DLD1 (cell line): ENCODE data around the gene RHAG.

Source experiments
- in situ Hi-C: cut with HindIII; loops from 2 replicates; pipeline ENCODE4 v1.10.0; 2017; ENCODE audit warnings: low sequenced_read_pairs

RHAG gene

GRCh38 chr6:49565855-49566254 is 70.8 kb downstream of the RHAG start:
- in situ Hi-C loops = no loop called here

- in situ Hi-C loops = no loop called here
Measured at GRCh38 chr6:49565261-49565660, 71.4 kb downstream of the RHAG start.

GRCh38 chr6:49564552-49564951 is 72.1 kb downstream of the RHAG start:
- in situ Hi-C loops = no loop called here

- in situ Hi-C loops = no loop called here
Measured at GRCh38 chr6:49563006-49563886, 73.4 kb downstream of the RHAG start.

DNA sequence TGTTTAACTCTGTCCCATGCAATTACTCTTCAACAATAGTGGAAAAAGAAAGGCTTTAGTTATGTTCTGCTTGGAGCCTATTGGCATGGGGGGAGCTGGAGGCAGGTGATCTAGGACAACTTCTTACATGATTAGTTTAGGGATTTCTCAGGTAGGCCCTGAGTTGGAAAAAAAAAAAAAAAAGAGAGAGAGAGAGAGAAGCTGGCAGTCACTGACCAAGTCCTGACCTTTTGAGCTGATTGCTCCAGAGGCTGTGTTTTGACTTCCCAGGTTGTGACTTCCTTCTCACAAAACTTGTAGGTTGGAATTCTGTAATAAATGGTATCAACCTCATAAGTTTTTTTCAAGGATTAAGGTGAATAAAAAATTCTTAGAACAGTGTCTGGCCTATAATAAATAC is 78.4 kb downstream of the RHAG start:
- in situ Hi-C loops = no loop called here

- in situ Hi-C loops = no loop called here
Measured at GRCh38 chr6:49557177-49557576, 79.5 kb downstream of the RHAG start.

- in situ Hi-C loops = no loop called here
Measured at GRCh38 chr6:49556429-49556837, 80.2 kb downstream of the RHAG start.

- in situ Hi-C loops = no loop called here
Measured at GRCh38 chr6:49555951-49556350, 80.7 kb downstream of the RHAG start.
